GM12878 (cell line): ENCODE results near the gene SRC. TPM values are rescaled to one million over a fixed set of nuclear protein-coding genes. Genes with fewer than 3 reads are reported as not detected.
A peak's percentile ranks its signal among the peaks of the same experiment; 100 is the strongest.

Experiments
- ATAC-seq: fragments of 200-7000 bp; cut with Tn5 transposase; 3 replicates; pipeline ENCODE4 v1.9.1; 2020; ENCODE audit warnings: mild to moderate bottlenecking, moderate library complexity
- BruUV-seq: library from RNA; stranded (reverse); fragments of 400-500 nt; replicated peaks from 2 replicates; lab custom pipeline; 2021; lab: Mats Ljungman, UMichigan
- CTCF ChIA-PET: fragments of 300-600 bp; sonication (Branson Sonifier 250); formaldehyde crosslinking; extraction: SDS; loops from one replicate; lab custom pipeline; 2021; ENCODE audit warnings: inconsistent platforms; lab: Yijun Ruan, JAX
- POLR2A ChIA-PET: fragments of 350-600 bp; formaldehyde crosslinking; extraction: SDS; loops from one replicate; lab custom pipeline; 2021; ENCODE audit warnings: inconsistent platforms; lab: Charles Lee
- RAD21 ChIA-PET: fragments of 300-600 bp; sonication (Branson Sonifier 250); formaldehyde crosslinking; loops from one replicate; lab custom pipeline; 2023; ENCODE audit warnings: antibody characterized with exemption; ENCODE audit not compliant: unreplicated experiment; lab: Charles Lee
- SMC1A ChIA-PET: fragments of 300-600 bp; sonication (Branson Sonifier 250); formaldehyde crosslinking; loops from one replicate; lab custom pipeline; 2023; ENCODE audit not compliant: unreplicated experiment, uncharacterized antibody; lab: Charles Lee
- DNase-seq: peaks from one replicate; pipeline ENCODE4 v3.0.0-alpha.2; 2011; ENCODE audit warnings: low read depth, low spot score
- FAIRE-seq: peaks from 3 replicates; lab custom pipeline; 2011; peaks lifted over from hg19 to GRCh38; lab: Jason Lieb, UNC
- H2AFZ ChIP-seq: 2 replicates; pipeline ENCODE4 v1.6.0; 2011; ENCODE audit warnings: low read depth, low read length, control low read depth; ENCODE audit not compliant: control insufficient read depth
- H3K27ac ChIP-seq: 2 replicates; pipeline ENCODE4 v1.5.1; 2011; ENCODE audit warnings: control low read depth; ENCODE audit not compliant: control insufficient read depth, insufficient read depth
- H3K27me3 ChIP-seq, 2 experiments: replicated peaks in 1 of 2; 2 replicates each; pipeline versions ENCODE4 v1.6.0 to v1.6.1; 2011; ENCODE audit warnings: low read length in 1 of 2; ENCODE audit not compliant: control insufficient read depth in 2 of 2, insufficient read depth in 2 of 2
- H3K36me3 ChIP-seq, 2 experiments: 2 replicates each; pipeline ENCODE4 v1.5.1; 2011; ENCODE audit warnings: low read length in 1 of 2; ENCODE audit not compliant: control insufficient read depth in 2 of 2, insufficient read depth in 2 of 2
- H3K4me1 ChIP-seq: 2 replicates; pipeline ENCODE4 v1.6.1; 2011; ENCODE audit warnings: mild to moderate bottlenecking, low read length, moderate library complexity, mixed read lengths; ENCODE audit not compliant: control insufficient read depth, insufficient read depth
- H3K4me2 ChIP-seq: 2 replicates; pipeline ENCODE4 v1.6.0; 2011; ENCODE audit warnings: control low read depth; ENCODE audit not compliant: control insufficient read depth, insufficient read depth
- H3K4me3 ChIP-seq: fragments of 200-600 bp; sonication (generic); 2 replicates; pipeline ENCODE4 v1.5.1; 2016
- H3K79me2 ChIP-seq: 2 replicates; pipeline ENCODE4 v1.6.0; 2011; ENCODE audit warnings: low read length; ENCODE audit not compliant: control insufficient read depth, insufficient read depth
- H3K9ac ChIP-seq: 2 replicates; pipeline ENCODE4 v1.8.0; 2011; ENCODE audit warnings: low read length, control low read depth, mixed read lengths; ENCODE audit not compliant: control insufficient read depth, insufficient read depth
- H3K9me3 ChIP-seq: replicated peaks from 3 replicates; pipeline ENCODE4 v1.5.1; 2011; ENCODE audit warnings: mild to moderate bottlenecking, low read length; ENCODE audit not compliant: control insufficient read depth, insufficient read depth
- H4K20me1 ChIP-seq: 2 replicates; pipeline ENCODE4 v1.6.0; 2011; ENCODE audit not compliant: control insufficient read depth, insufficient read depth
- E2F4 ChIP-seq: IDR thresholded peaks from 2 replicates; pipeline ENCODE4 v1.6.1; 2012; ENCODE audit warnings: low read depth, low read length, improper control_type of control experiment
- NR2C1 ChIP-seq: fragments of 450-650 bp; IDR thresholded peaks from 2 replicates; pipeline ENCODE4 v1.6.1; 2017; ENCODE audit warnings: antibody characterized with exemption, mild to moderate bottlenecking, moderate library complexity
- WGBS: methylation state at CpG from one replicate; pipeline ENCODE4 v1.1.6; 2016; ENCODE audit warnings: low lambda C conversion rate; ENCODE audit not compliant: insufficient replicate concordance, insufficient coverage; ENCODE audit errors: missing lambda C conversion rate; 5-methylcytosine and 5-hydroxymethylcytosine counted together
- in situ Hi-C: fragments of 300-500 bp; cut with MboI; formaldehyde crosslinking; loops from 9 replicates; pipeline ENCODE4 v1.14.3; 2018; ENCODE audit warnings: mixed read lengths
- intact Hi-C: fragments of 100-400 bp; cut with micrococcal nuclease; formaldehyde crosslinking; loops from one replicate; pipeline ENCODE4 v1.14.2; 2022; ENCODE audit not compliant: unreplicated experiment
- polyA plus RNA-seq, 11 experiments: library from polyadenylated mRNA; depleted of rRNA in 4 of 11; unstranded in 6 of 11; stranded (reverse) in 5 of 11; fragments of >200 nt; fragmentation: Nextera tagmentation in 4 of 11; fragmentation: Illumina TruSeq in 1 of 11; extraction: Ambion mirVana in 4 of 11; extraction: Trizol in 1 of 11; gene quantifications; 1 replicate in 1 of 11; 2 replicates in 10 of 11; pipeline versions ENCODE4 v1.2.1 to v1.2.3, GENCODE V29; 2011 to 2016; ENCODE audit warnings: inconsistent platforms in 2 of 11, missing spikeins in 2 of 11, low read depth in 1 of 11
- total RNA-seq, 4 experiments: library from RNA; depleted of rRNA in 3 of 4; stranded (reverse); fragments of >200 nt in 3 of 4; fragmentation: Illumina TruSeq in 1 of 4; extraction: Trizol in 1 of 4; gene quantifications; 2 replicates each; pipeline versions ENCODE4 v1.2.1 to v1.2.3, GENCODE V29; 2013 to 2021

SRC gene
- total and polyA plus RNA-seq, 10 of the 15 experiments (the other 5 are each of a cell fraction or from before 2014, with no cell fraction given): 0.60 to 71.3 (median 27.2) TPM

GRCh38 chr20:37401930-37402675 is 56.2 kb downstream of the SRC start:
- POLR2A ChIA-PET: no interaction called here
- intact Hi-C loops (loop anchor here (10.0 kb wide), 1 partner anchor 207 kb away; no protein-coding TSS in a partner anchor), in situ Hi-C loops (no loop called here)
- DNase-seq (no peak), FAIRE-seq (no peak), ATAC-seq (no peak)
- H3K9me3 ChIP-seq: no peaks in the 10 kb centered on the region
- H3K27ac ChIP-seq: no peak overlapping the region
- H3K4me1 ChIP-seq: peaks cover 8% of the 10 kb centered on the region
- H2AFZ ChIP-seq: no peak overlapping the region
- 89% methylated on average over 30 of the region's 30 CpGs for WGBS
- TF ChIP-seq E2F4: no peak
- 0 out of 2 replicates have a peak, but pooled peaks have one; percentile 14 for TF ChIP-seq NR2C1
- peaks cover 8 to 52% of the 10 kb centered on the region in 2 experiments; a peak in 3 of 4 replicates for H3K36me3 ChIP-seq
- no peak overlapping the region for H3K9ac ChIP-seq
- H3K79me2 ChIP-seq: no peaks in the 10 kb centered on the region
- H3K4me3 ChIP-seq: no peak overlapping the region
- H4K20me1 ChIP-seq: no peaks in the 10 kb centered on the region
- CTCF ChIA-PET: no interaction called here
- no TSS peak for BruUV-seq
- SMC1A ChIA-PET: no interaction called here
- RAD21 ChIA-PET: no interaction called here
- H3K4me2 ChIP-seq: no peak overlapping the region
- H3K27me3 ChIP-seq: no peaks in the 10 kb centered on the region
